ENCODE results near the gene NCBP1. TPM values are rescaled to one million over a fixed set of nuclear protein-coding genes. Genes with fewer than 3 reads are reported as not detected.
"Not testable (repeated sequence)": the region's sequence is repeated elsewhere in the genome, so short reads cannot be mapped to it uniquely, and the experiment has no call there.

NCBP1 gene
- total and polyA plus RNA-seq, 7 donors, result 7.8 to 20.2 (median 15.9) TPM

- no peaks in the 10 kb centered on the region for H3K27me3 ChIP-seq
- peak within 1 kb of the TSS; percentile 87 to 97 (median 92) for H3K27ac ChIP-seq
- H3K9me3 ChIP-seq, result no peaks in the 10 kb centered on the region
- peak within 1 kb of the TSS; percentile 65 to 99 (median 68) for H3K4me3 ChIP-seq
- TF ChIP-seq POLR2A (IDR thresholded peaks at IDR 0.05), result peak; percentile 80 to 85
- peak; percentile 86 to 97 (median 96) for TF ChIP-seq POLR2AphosphoS5 (IDR thresholded peaks at IDR 0.05)
- TF ChIP-seq, protein P1, sequence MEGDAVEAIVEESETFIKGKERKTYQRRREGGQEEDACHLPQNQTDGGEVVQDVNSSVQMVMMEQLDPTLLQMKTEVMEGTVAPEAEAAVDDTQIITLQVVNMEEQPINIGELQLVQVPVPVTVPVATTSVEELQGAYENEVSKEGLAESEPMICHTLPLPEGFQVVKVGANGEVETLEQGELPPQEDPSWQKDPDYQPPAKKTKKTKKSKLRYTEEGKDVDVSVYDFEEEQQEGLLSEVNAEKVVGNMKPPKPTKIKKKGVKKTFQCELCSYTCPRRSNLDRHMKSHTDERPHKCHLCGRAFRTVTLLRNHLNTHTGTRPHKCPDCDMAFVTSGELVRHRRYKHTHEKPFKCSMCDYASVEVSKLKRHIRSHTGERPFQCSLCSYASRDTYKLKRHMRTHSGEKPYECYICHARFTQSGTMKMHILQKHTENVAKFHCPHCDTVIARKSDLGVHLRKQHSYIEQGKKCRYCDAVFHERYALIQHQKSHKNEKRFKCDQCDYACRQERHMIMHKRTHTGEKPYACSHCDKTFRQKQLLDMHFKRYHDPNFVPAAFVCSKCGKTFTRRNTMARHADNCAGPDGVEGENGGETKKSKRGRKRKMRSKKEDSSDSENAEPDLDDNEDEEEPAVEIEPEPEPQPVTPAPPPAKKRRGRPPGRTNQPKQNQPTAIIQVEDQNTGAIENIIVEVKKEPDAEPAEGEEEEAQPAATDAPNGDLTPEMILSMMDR (IDR thresholded peaks at IDR 0.05), result no peak
- peak; percentile 98 for DNase-seq
- H3K36me3 ChIP-seq, result peaks cover 0 to 15% (median 2%) of the 10 kb centered on the region in 4 donors
- WGBS, 2 donors, result 0% methylated on average over 82 of the region's 82 CpGs
- intact Hi-C loops (cut with DNase I), result loop anchor here (5.0 to 10.0 kb wide), 2 partner anchors 568 to 1100 kb away; partner anchors contain the start of gene ANKS6
- peaks cover 0 to 36% (median 31%) of the 10 kb centered on the region in 4 donors for H3K4me1 ChIP-seq
Measured at GRCh38 chr9:97696803-97697601, 63.4 kb downstream of the NCBP1 start, which contains the start of gene XPA. XPA (minus strand) TSS chr9:97697340; CDS start chr9:97697292, 48 bp downstream.

DNA sequence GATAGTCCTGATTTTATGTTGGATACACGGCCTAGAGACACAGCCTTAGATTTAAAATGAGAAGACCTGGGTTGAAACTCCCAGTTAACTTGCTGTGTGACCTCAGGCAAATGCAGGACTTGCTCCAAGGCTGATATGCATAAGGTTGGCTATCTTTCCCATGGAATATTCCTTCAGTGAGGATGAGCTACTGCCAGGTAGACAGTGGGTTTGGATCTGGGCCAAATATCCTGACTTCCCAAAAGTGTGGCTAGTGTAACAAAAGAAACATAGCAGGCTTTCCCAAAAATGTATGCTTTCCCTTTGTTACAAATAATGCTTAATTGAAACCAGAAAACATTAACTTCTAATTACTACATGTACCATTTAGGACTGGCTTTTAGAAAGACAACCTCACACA lies 64.2 kb downstream of the NCBP1 start:
- H3K4me3 ChIP-seq, result peak overlapping the region in 2 of 4 donors; percentile 65 to 99
- H3K27me3 ChIP-seq, result no peaks in the 10 kb centered on the region
- peak overlapping the region; percentile 87 to 97 (median 92) for H3K27ac ChIP-seq
- no peak for DNase-seq
- peaks cover 0 to 6% (median 0%) of the 10 kb centered on the region in 4 donors for H3K36me3 ChIP-seq
- 26 to 49% methylated on average over 1 of the region's 1 CpG for WGBS, 2 donors
- peaks cover 0 to 36% (median 31%) of the 10 kb centered on the region in 4 donors for H3K4me1 ChIP-seq
- intact Hi-C loops (cut with DNase I), result loop anchor here (5.0 to 10.0 kb wide), 2 partner anchors 567 to 1099 kb away; partner anchors contain the start of gene ANKS6
- no peaks in the 10 kb centered on the region for H3K9me3 ChIP-seq
- TF ChIP-seq POLR2A (IDR thresholded peaks at IDR 0.05) (no peak), POLR2AphosphoS5 (IDR thresholded peaks at IDR 0.05) (no peak), EP300 (IDR thresholded peaks at IDR 0.05) (no peak)
- TF ChIP-seq, protein P1 (IDR thresholded peaks at IDR 0.05), result no peak

DNA sequence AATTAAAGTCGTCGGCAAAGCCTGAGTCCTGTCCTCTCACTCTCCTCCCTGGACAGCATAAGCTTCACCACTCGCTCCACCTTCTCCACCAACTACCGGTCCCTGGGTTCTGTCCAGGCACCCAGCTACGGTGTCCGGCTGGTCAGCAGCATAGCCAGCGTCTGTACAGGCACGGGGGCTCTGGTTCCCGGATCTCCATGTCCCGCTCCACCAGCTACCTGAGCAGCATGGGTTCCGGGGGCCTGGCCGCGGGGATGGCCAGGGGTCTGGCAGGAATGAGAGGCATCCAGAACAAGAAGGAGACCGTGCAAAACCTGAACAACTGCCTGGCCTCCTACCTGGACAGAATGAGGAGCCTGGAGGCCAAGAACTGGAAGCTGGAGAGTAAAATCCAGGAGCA lies 65.2 kb downstream of the NCBP1 start:
- H3K27me3 ChIP-seq, result no peaks in the 10 kb centered on the region
- no peaks in the 10 kb centered on the region for H3K36me3 ChIP-seq
- H3K4me1 ChIP-seq, result peaks cover 0 to 35% (median 31%) of the 10 kb centered on the region in 4 donors
- intact Hi-C loops (cut with DNase I), result loop anchor here (5.0 to 10.0 kb wide), 2 partner anchors 566 to 1098 kb away; partner anchors contain the start of gene ANKS6
- no peaks in the 10 kb centered on the region for H3K9me3 ChIP-seq
- TF ChIP-seq POLR2A (IDR thresholded peaks at IDR 0.05) (no peak), EP300 (IDR thresholded peaks at IDR 0.05) (no peak), POLR2AphosphoS5 (IDR thresholded peaks at IDR 0.05) (no peak)
- TF ChIP-seq, protein P1 (IDR thresholded peaks at IDR 0.05), result no peak
- WGBS, 2 donors, result 94 to 95% methylated on average over 14 of the region's 14 CpGs
- H3K27ac ChIP-seq, result no peak overlapping the region
- no peak overlapping the region for H3K4me3 ChIP-seq
- DNase-seq, result no peak

DNA sequence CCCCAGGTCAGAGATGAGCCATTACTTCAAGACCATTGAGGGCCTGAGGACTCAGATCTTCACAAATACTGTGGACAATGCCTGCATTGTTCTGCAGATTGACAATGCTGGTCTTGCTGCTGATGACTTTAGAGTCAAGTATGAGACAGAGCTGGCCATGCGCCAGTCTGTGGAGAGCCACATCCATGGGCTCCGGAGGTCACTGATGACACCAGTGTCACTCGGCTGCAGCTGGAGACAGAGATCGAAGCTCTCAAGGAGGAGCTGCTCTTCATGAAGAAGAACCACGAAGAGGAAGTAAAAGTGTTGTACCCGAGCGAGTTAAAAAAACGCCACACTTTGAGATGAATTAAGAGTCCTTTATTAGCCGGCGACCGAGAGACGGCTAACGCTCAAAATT lies 65.7 kb downstream of the NCBP1 start:
- not testable (repeated sequence) for H3K36me3 ChIP-seq, H3K27ac ChIP-seq, DNase-seq, H3K4me3 ChIP-seq, H3K27me3 ChIP-seq, H3K9me3 ChIP-seq
- WGBS, 2 donors, result 61 to 85% methylated on average over 13 of the region's 13 CpGs
- intact Hi-C loops (cut with DNase I), result loop anchor here (5.0 to 10.0 kb wide), 2 partner anchors 566 to 1098 kb away; partner anchors contain the start of gene ANKS6
- peaks cover 0 to 36% (median 32%) of the 10 kb centered on the region in 4 donors for H3K4me1 ChIP-seq

DNA sequence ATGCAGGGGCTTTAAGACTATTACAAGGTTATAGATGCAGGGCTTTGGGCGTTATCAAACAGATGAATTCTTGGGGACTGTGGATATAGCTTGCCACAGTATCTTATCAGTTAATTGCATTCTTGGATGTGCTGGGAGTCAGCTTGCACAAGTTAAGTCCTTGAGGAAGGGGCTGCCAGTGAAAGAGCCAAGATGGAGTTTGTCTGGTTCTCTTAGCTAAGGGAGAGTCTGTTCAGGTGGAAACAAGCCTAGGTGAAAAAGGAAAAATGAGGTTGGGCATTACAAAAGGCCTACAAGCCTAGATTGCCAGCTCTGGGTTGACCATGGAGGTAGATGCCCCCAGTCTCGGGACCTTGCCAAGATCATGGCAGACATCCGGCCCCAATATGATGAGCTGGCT lies 66.2 kb downstream of the NCBP1 start:
- not testable (repeated sequence) for DNase-seq, H3K27ac ChIP-seq, H3K27me3 ChIP-seq, H3K9me3 ChIP-seq, H3K36me3 ChIP-seq, H3K4me3 ChIP-seq
- intact Hi-C loops (cut with DNase I), result loop anchor here (5.0 to 10.0 kb wide), 2 partner anchors 565 to 1097 kb away; partner anchors contain the start of gene ANKS6
- H3K4me1 ChIP-seq, result peaks cover 0 to 35% (median 28%) of the 10 kb centered on the region in 4 donors
- 93 to 96% methylated on average over 3 of the region's 3 CpGs for WGBS, 2 donors

Data from sigmoid colon (tissue), 7 donors.